HepG2 (cell line): ENCODE data around the gene ZNF764. TPM values are rescaled to one million over a fixed set of nuclear protein-coding genes. Genes with fewer than 3 reads are reported as not detected.

ENCODE experiments used
- ARID2 ChIP-seq: sonication (generic); formaldehyde crosslinking; IDR thresholded peaks from 2 replicates; pipeline ENCODE4 v1.8.1; 2022; ENCODE audit warnings: mild to moderate bottlenecking, missing genetic modification reagents, borderline replicate concordance
- ATF1 ChIP-seq: IDR thresholded peaks from 2 replicates; pipeline ENCODE4 v1.6.1; 2016; ENCODE audit warnings: mild to moderate bottlenecking, control low read depth
- CREB1 ChIP-seq, 2 experiments: fragments of 450-650 bp in 1 of 2; IDR thresholded peaks; 2 replicates each; pipeline ENCODE4 v1.6.1; 2016 to 2017; ENCODE audit warnings: control low read depth in 1 of 2, mild to moderate bottlenecking in 1 of 2, missing compliant biosample characterization in 1 of 2, missing genetic modification characterization in 1 of 2
- EZH2 ChIP-seq: conservative IDR thresholded peaks from 2 replicates; pipeline ENCODE4 v1.6.1; 2012; ENCODE audit warnings: mild to moderate bottlenecking, low read depth, low read length, moderate library complexity
- HDAC6 ChIP-seq: fragments of 200-600 bp; sonication (generic); IDR thresholded peaks from 2 replicates; pipeline ENCODE4 v1.7.0; 2017; ENCODE audit warnings: mild to moderate bottlenecking, antibody characterized with exemption, low read length, low read depth
- KAT8 ChIP-seq: IDR thresholded peaks from 2 replicates; pipeline ENCODE4 v1.6.1; 2016; ENCODE audit warnings: missing genetic modification reagents, missing compliant biosample characterization
- KDM1A ChIP-seq: IDR thresholded peaks from 2 replicates; pipeline ENCODE4 v1.6.1; 2016; ENCODE audit warnings: missing compliant biosample characterization
- RFXAP ChIP-seq: sonication (generic); formaldehyde crosslinking; IDR thresholded peaks from 2 replicates; pipeline ENCODE4 v1.4.0; 2020; ENCODE audit warnings: missing genetic modification reagents, borderline replicate concordance
- SATB2 ChIP-seq: sonication (generic); formaldehyde crosslinking; IDR thresholded peaks from 2 replicates; pipeline ENCODE4 v1.5.0; 2020; ENCODE audit warnings: missing genetic modification reagents
- SNAPC2 ChIP-seq: sonication (generic); formaldehyde crosslinking; IDR thresholded peaks from 2 replicates; pipeline ENCODE4 v1.8.1; 2022; ENCODE audit warnings: mild to moderate bottlenecking, missing genetic modification reagents
- SRSF1 ChIP-seq: fragments of 200-400 bp; formaldehyde crosslinking; optimal IDR thresholded peaks from 2 replicates; pipeline ENCODE3; 2017; ENCODE audit warnings: mild to moderate bottlenecking, low read depth, low read length, moderate library complexity
- TFDP1 ChIP-seq: IDR thresholded peaks from 2 replicates; pipeline ENCODE4 v1.6.1; 2016; ENCODE audit warnings: missing compliant biosample characterization, missing genetic modification reagents, borderline replicate concordance
- THAP11 ChIP-seq: IDR thresholded peaks from 2 replicates; pipeline ENCODE4 v1.6.1; 2016; ENCODE audit warnings: missing biosample characterization, missing genetic modification reagents
- ZBTB10 ChIP-seq: sonication (generic); formaldehyde crosslinking; IDR thresholded peaks from 2 replicates; pipeline ENCODE4 v1.4.0; 2020; ENCODE audit warnings: missing genetic modification reagents, borderline replicate concordance
- ZBTB37 ChIP-seq: sonication (generic); formaldehyde crosslinking; IDR thresholded peaks from 2 replicates; pipeline ENCODE4 v1.4.0; 2020; ENCODE audit warnings: mild to moderate bottlenecking, missing genetic modification reagents
- ZNF18 ChIP-seq: sonication (generic); formaldehyde crosslinking; IDR thresholded peaks from 2 replicates; pipeline ENCODE4 v1.8.0; 2022; ENCODE audit warnings: mild to moderate bottlenecking, missing genetic modification reagents; ENCODE audit not compliant: insufficient replicate concordance
- ZNF30 ChIP-seq: sonication (generic); formaldehyde crosslinking; IDR thresholded peaks from 2 replicates; pipeline ENCODE4 v1.5.0; 2020; ENCODE audit warnings: mild to moderate bottlenecking, missing genetic modification reagents
- ZNF639 ChIP-seq: conservative IDR thresholded peaks from 2 replicates; pipeline ENCODE4 v1.6.1; 2018; ENCODE audit warnings: missing genetic modification reagents
- polyA plus RNA-seq, 8 experiments: library from polyadenylated mRNA; depleted of rRNA in 3 of 8; stranded (reverse) in 7 of 8; unstranded in 1 of 8; fragments of >200 nt; fragmentation: Illumina TruSeq in 4 of 8; extraction: Trizol in 4 of 8; gene quantifications; 2 replicates each; pipeline versions ENCODE4 v1.2.1 to v1.2.3, GENCODE V29; 2011 to 2016; ENCODE audit warnings: low read depth in 4 of 8, missing spikeins in 1 of 8, mixed read lengths in 1 of 8; ENCODE audit not compliant: insufficient read depth in 1 of 8
- total RNA-seq, 5 experiments: library from RNA; depleted of rRNA; stranded (reverse); fragments of >200 nt; fragmentation: Illumina TruSeq; extraction: Trizol; gene quantifications; 2 replicates each; pipeline ENCODE4 v1.2.3, GENCODE V29; 2016; ENCODE audit warnings: low read depth in 1 of 5

The ZNF764 gene
- total and polyA plus RNA-seq, 2 of the 13 experiments (the other 11 are each of a cell fraction or from before 2014, with no cell fraction given), result 4.1 to 9.1 TPM

- TF ChIP-seq TFDP1 (CRISPR knock-in tag), result peak; percentile 99
- no peak; the same call in 1 of the 2 replicates for TF ChIP-seq SATB2 (CRISPR knock-in tag)
- no peak for TF ChIP-seq ZNF30 (CRISPR knock-in tag)
- no peak for TF ChIP-seq KDM1A (CRISPR knock-in tag)
- TF ChIP-seq KAT8 (CRISPR knock-in tag), result peak; percentile 85
- TF ChIP-seq ZNF18 (CRISPR knock-in tag), result no peak
- TF ChIP-seq THAP11 (CRISPR knock-in tag), result peak; percentile 87
- TF ChIP-seq SNAPC2 (CRISPR knock-in tag), result 0 out of 2 replicates have a peak, but pooled peaks have one; percentile 37
- peak; percentile 95 for TF ChIP-seq ATF1
- TF ChIP-seq ZBTB37, result no peak
- no peak for TF ChIP-seq HDAC6
- 0 out of 2 replicates have a peak, but pooled peaks have one; percentile 8 for TF ChIP-seq ARID2
- TF ChIP-seq ZBTB10 (CRISPR knock-in tag), result peak; percentile 18; the same call in 1 of the 2 replicates
- peak; percentile 20 for TF ChIP-seq SRSF1
- peak; percentile 73 for TF ChIP-seq CREB1 (IDR thresholded peaks at IDR 0.05)
- peak; percentile 96 for TF ChIP-seq CREB1 (CRISPR knock-in tag; IDR thresholded peaks at IDR 0.05)
- TF ChIP-seq EZH2, result no peak
- TF ChIP-seq RFXAP (CRISPR knock-in tag), result no peak; the same call in 1 of the 2 replicates
- peak; percentile 33; the same call in 1 of the 2 replicates for TF ChIP-seq ZNF639
Measured at GRCh38 chr16:30571445-30572322, 13.5 kb upstream of the ZNF764 start, which contains the start of gene ZNF688 (continued).
